ENCODE data around the gene HSD11B2. TPM values are rescaled to one million over a fixed set of nuclear protein-coding genes. Genes with fewer than 3 reads are reported as not detected.

Gene HSD11B2
- total RNA-seq, result 0.20 TPM in 1 of 2 replicates, not detected in the other

GRCh38 chr16:67430977-67431774 lies at the start of gene HSD11B2:
HSD11B2 (plus strand) TSS chr16:67431121; CDS start chr16:67431249, 128 bp downstream.

GRCh38 chr16:67393111-67393787 lies 37.7 kb upstream of the HSD11B2 start, which contains the start of gene TPPP3:
TPPP3 (minus strand) TSS chr16:67393498; CDS start chr16:67391111, 2,387 bp downstream.

GRCh38 chr16:67415872-67416793 lies 14.8 kb upstream of the HSD11B2 start, which contains the start of gene ZDHHC1:
ZDHHC1 (minus strand) TSS chr16:67416477; CDS start chr16:67407775, 8,702 bp downstream.

GRCh38 chr16:67480833-67481560 lies 50.1 kb downstream of the HSD11B2 start, which contains the start of gene ATP6V0D1:
ATP6V0D1 (minus strand) TSS chr16:67481157; CDS start chr16:67481086, 71 bp downstream.

GRCh38 chr16:67483150-67483549 lies 52.2 kb downstream of the HSD11B2 start, which contains the start of gene AGRP:
AGRP (minus strand) TSS chr16:67483547; CDS start chr16:67483398, 149 bp downstream.

Other genes starting within 250 kb of the HSD11B2 start
- gene MATCAP1, start 247.2 kb upstream of the HSD11B2 start, total RNA-seq, result 16.9 and 20.5 TPM in 2 replicates
- gene EXOC3L1, start 241.0 kb upstream of the HSD11B2 start, total RNA-seq, result 0.13 TPM in 1 of 2 replicates, not detected in the other
- gene E2F4, start 239.0 kb upstream of the HSD11B2 start, total RNA-seq, result 44.6 and 64.7 TPM in 2 replicates
- 0.26 and 0.76 TPM in 2 replicates for gene ELMO3, start 232.0 kb upstream of the HSD11B2 start, total RNA-seq
- 25.4 and 28.7 TPM in 2 replicates for gene TMEM208, start 204.0 kb upstream of the HSD11B2 start, total RNA-seq
- 20.7 and 36.2 TPM in 2 replicates for gene FHOD1, start 183.6 kb upstream of the HSD11B2 start, total RNA-seq
- 3.4 and 4.2 TPM in 2 replicates for gene SLC9A5, start 182.1 kb upstream of the HSD11B2 start, total RNA-seq
- 34.1 and 51.4 TPM in 2 replicates for gene PLEKHG4, start 151.6 kb upstream of the HSD11B2 start, total RNA-seq
- under 0.01 and 0.03 TPM in 2 replicates for gene KCTD19, start 104.4 kb upstream of the HSD11B2 start, total RNA-seq
- 0.17 TPM in 1 of 2 replicates, not detected in the other for gene LRRC36, start 104.3 kb upstream of the HSD11B2 start, total RNA-seq
- 1.2 and 1.6 TPM in 2 replicates for gene TPPP3, start 37.6 kb upstream of the HSD11B2 start, total RNA-seq
- gene ZDHHC1, start 14.6 kb upstream of the HSD11B2 start, total RNA-seq, result 8.1 and 10.5 TPM in 2 replicates
- gene ATP6V0D1, start 50.0 kb downstream of the HSD11B2 start, total RNA-seq, result 100 and 107 TPM in 2 replicates
- not detected in 2 replicates for gene AGRP, start 52.4 kb downstream of the HSD11B2 start, total RNA-seq
- 64.4 and 104 TPM in 2 replicates for gene RIPOR1, start 97.7 kb downstream of the HSD11B2 start, total RNA-seq
- 16.6 and 21.2 TPM in 2 replicates for gene CTCF, start 131.4 kb downstream of the HSD11B2 start, total RNA-seq
- gene CARMIL2, start 214.0 kb downstream of the HSD11B2 start, total RNA-seq, result 0.52 and 0.83 TPM in 2 replicates
- 11.0 and 13.1 TPM in 2 replicates for gene ACD, start 229.1 kb downstream of the HSD11B2 start, total RNA-seq
- 2.2 and 3.0 TPM in 2 replicates for gene PARD6A, start 229.8 kb downstream of the HSD11B2 start, total RNA-seq
- 14.1 and 18.5 TPM in 2 replicates for gene ENKD1, start 235.6 kb downstream of the HSD11B2 start, total RNA-seq
- gene C16orf86, start 235.7 kb downstream of the HSD11B2 start, total RNA-seq, result 2.7 and 3.3 TPM in 2 replicates